ENCODE results near the gene CKMT1A.
"Not testable (repeated sequence)": the region's sequence is repeated elsewhere in the genome, so short reads cannot be mapped to it uniquely, and the experiment has no call there.

The CKMT1A gene

GRCh38 chr15:43693148-43694022 is at the start of gene CKMT1A:
CKMT1A (plus strand) TSS chr15:43693859; CDS start chr15:43694051, 192 bp downstream.
- H3K9ac ChIP-seq (ENCODE audit: low read depth in 1 of 2, low read length in 2 of 2); H3K27me3 ChIP-seq (ENCODE audit: control insufficient read depth in 2 of 2, insufficient read depth in 2 of 2, low read length in 2 of 2); H3K4me1 ChIP-seq (ENCODE audit: control insufficient read depth in 2 of 2, insufficient read depth in 2 of 2, low read length in 2 of 2); H3K27ac ChIP-seq (ENCODE audit: low read depth in 2 of 2, low read length in 2 of 2); H3K4me3 ChIP-seq (ENCODE audit: low read length in 2 of 2); H3K9me3 ChIP-seq (ENCODE audit: control insufficient read depth in 2 of 2, low read length in 2 of 2); H3K36me3 ChIP-seq (ENCODE audit: control insufficient read depth in 2 of 2, insufficient read depth in 2 of 2, low read length in 2 of 2): not testable (repeated sequence)

- no peaks in the 10 kb centered on the region for H3K36me3 ChIP-seq (ENCODE audit: control insufficient read depth in 2 of 2, insufficient read depth in 2 of 2, low read length in 2 of 2)
- H3K4me1 ChIP-seq (ENCODE audit: control insufficient read depth in 2 of 2, insufficient read depth in 2 of 2, low read length in 2 of 2) = no peaks in the 10 kb centered on the region
Measured at GRCh38 chr15:43648649-43649429, 44.8 kb upstream of the CKMT1A start, which contains the start of gene CATSPER2. CATSPER2 (minus strand) TSS chr15:43648844; CDS start chr15:43648061, 783 bp downstream.

DNA sequence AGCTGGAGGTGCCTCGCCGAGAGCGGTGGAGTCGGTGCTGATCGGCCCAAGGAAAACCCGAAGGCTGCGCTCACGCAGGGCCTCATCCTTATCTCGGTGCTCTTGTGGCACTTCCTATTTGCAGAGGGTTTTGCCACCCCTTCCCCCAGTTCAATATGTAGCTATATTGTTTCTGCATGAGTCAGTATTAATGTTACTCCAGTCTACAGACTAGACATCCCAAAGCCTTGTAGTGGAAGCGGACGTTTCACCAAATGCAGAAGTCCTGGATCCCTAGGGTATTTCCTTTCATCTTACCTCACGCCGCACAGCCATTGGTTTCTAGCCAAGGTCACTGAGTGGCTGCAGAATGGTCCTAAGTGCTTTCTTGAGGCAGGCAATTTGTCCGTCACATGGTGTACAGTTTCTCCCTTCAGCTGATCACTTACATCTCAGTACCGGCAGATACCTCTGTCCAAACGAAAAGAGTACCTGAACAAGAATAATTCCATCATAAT is 44.2 kb upstream of the CKMT1A start:
- not testable (repeated sequence) for H3K27me3 ChIP-seq (ENCODE audit: control insufficient read depth in 2 of 2, insufficient read depth in 2 of 2, low read length in 2 of 2); H3K4me1 ChIP-seq (ENCODE audit: control insufficient read depth in 2 of 2, insufficient read depth in 2 of 2, low read length in 2 of 2); H3K27ac ChIP-seq (ENCODE audit: low read depth in 2 of 2, low read length in 2 of 2); H3K9ac ChIP-seq (ENCODE audit: low read depth in 1 of 2, low read length in 2 of 2); H3K36me3 ChIP-seq (ENCODE audit: control insufficient read depth in 2 of 2, insufficient read depth in 2 of 2, low read length in 2 of 2); H3K4me3 ChIP-seq (ENCODE audit: low read length in 2 of 2); H3K9me3 ChIP-seq (ENCODE audit: control insufficient read depth in 2 of 2, low read length in 2 of 2)

More at GRCh38 chr15:43648649-43649429, 44.8 kb upstream of the CKMT1A start, which contains the start of gene CATSPER2:
- Histone ChIP-seq H3K4me3 (ENCODE audit: low read length in 2 of 2) (no peak within 1 kb of the TSS), H3K9me3 (ENCODE audit: control insufficient read depth in 2 of 2, low read length in 2 of 2) (no peaks in the 10 kb centered on the region), H3K9ac (ENCODE audit: low read depth in 1 of 2, low read length in 2 of 2) (no peak within 1 kb of the TSS), H3K27me3 (ENCODE audit: control insufficient read depth in 2 of 2, insufficient read depth in 2 of 2, low read length in 2 of 2) (no peaks in the 10 kb centered on the region), H3K27ac (ENCODE audit: low read depth in 2 of 2, low read length in 2 of 2) (no peak within 1 kb of the TSS)

GRCh38 chr15:43659727-43660126 is 33.9 kb upstream of the CKMT1A start:
- H3K9me3 ChIP-seq (ENCODE audit: control insufficient read depth in 2 of 2, low read length in 2 of 2); H3K4me1 ChIP-seq (ENCODE audit: control insufficient read depth in 2 of 2, insufficient read depth in 2 of 2, low read length in 2 of 2); H3K9ac ChIP-seq (ENCODE audit: low read depth in 1 of 2, low read length in 2 of 2); H3K4me3 ChIP-seq (ENCODE audit: low read length in 2 of 2); H3K27me3 ChIP-seq (ENCODE audit: control insufficient read depth in 2 of 2, insufficient read depth in 2 of 2, low read length in 2 of 2); H3K36me3 ChIP-seq (ENCODE audit: control insufficient read depth in 2 of 2, insufficient read depth in 2 of 2, low read length in 2 of 2); H3K27ac ChIP-seq (ENCODE audit: low read depth in 2 of 2, low read length in 2 of 2): not testable (repeated sequence)

DNA sequence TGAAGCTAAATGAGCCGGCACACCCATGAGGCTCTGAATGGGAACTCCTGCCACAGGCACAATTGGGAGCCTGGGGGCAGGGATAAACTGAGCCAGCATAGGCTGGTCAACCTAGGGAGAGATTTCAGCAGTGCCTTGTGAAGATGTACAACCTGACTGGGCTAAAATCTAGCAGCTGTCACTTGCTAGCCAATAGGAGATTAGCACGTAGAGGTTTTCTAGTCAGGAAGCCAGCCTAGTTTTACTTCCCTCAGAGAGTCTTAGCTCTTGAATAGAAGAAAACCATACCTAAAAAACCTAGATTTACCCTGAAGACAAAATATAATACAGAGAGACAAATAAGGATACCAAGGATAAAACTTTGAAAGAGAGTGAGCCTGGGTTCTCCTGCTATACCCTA is 31.4 kb upstream of the CKMT1A start:
- H3K27ac ChIP-seq (ENCODE audit: low read depth in 2 of 2, low read length in 2 of 2); H3K27me3 ChIP-seq (ENCODE audit: control insufficient read depth in 2 of 2, insufficient read depth in 2 of 2, low read length in 2 of 2); H3K9ac ChIP-seq (ENCODE audit: low read depth in 1 of 2, low read length in 2 of 2): not testable (repeated sequence)

DNA sequence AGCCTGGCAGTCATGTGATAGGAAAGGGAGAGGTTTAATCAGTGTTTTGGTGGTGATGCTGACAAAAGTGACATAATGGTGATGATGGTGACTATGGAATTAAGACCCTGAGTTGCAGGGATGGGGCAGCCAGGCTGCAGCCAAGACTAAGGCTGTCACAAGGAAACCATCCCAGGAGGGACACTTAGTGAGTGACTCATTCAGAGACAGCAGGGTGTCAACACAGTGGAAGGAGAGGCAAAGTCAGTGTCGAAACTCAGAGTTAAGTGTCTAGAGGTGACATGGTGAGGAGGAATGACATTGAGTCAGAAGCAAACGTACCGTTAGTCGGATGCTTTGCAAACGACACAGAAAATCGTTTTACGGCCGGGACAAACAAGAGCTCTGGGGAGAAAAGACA is 30.3 kb upstream of the CKMT1A start:
- not testable (repeated sequence) for H3K36me3 ChIP-seq (ENCODE audit: control insufficient read depth in 2 of 2, insufficient read depth in 2 of 2, low read length in 2 of 2); H3K4me1 ChIP-seq (ENCODE audit: control insufficient read depth in 2 of 2, insufficient read depth in 2 of 2, low read length in 2 of 2); H3K27me3 ChIP-seq (ENCODE audit: control insufficient read depth in 2 of 2, insufficient read depth in 2 of 2, low read length in 2 of 2); H3K9ac ChIP-seq (ENCODE audit: low read depth in 1 of 2, low read length in 2 of 2); H3K4me3 ChIP-seq (ENCODE audit: low read length in 2 of 2); H3K27ac ChIP-seq (ENCODE audit: low read depth in 2 of 2, low read length in 2 of 2); H3K9me3 ChIP-seq (ENCODE audit: control insufficient read depth in 2 of 2, low read length in 2 of 2)

More for the DNA sequence above, 31.4 kb upstream of the CKMT1A start:
- not testable (repeated sequence) for H3K4me1 ChIP-seq (ENCODE audit: control insufficient read depth in 2 of 2, insufficient read depth in 2 of 2, low read length in 2 of 2); H3K36me3 ChIP-seq (ENCODE audit: control insufficient read depth in 2 of 2, insufficient read depth in 2 of 2, low read length in 2 of 2); H3K9me3 ChIP-seq (ENCODE audit: control insufficient read depth in 2 of 2, low read length in 2 of 2); H3K4me3 ChIP-seq (ENCODE audit: low read length in 2 of 2)

- H3K4me1 ChIP-seq (ENCODE audit: control insufficient read depth in 2 of 2, insufficient read depth in 2 of 2, low read length in 2 of 2); H3K9me3 ChIP-seq (ENCODE audit: control insufficient read depth in 2 of 2, low read length in 2 of 2); H3K4me3 ChIP-seq (ENCODE audit: low read length in 2 of 2); H3K36me3 ChIP-seq (ENCODE audit: control insufficient read depth in 2 of 2, insufficient read depth in 2 of 2, low read length in 2 of 2); H3K27me3 ChIP-seq (ENCODE audit: control insufficient read depth in 2 of 2, insufficient read depth in 2 of 2, low read length in 2 of 2); H3K9ac ChIP-seq (ENCODE audit: low read depth in 1 of 2, low read length in 2 of 2); H3K27ac ChIP-seq (ENCODE audit: low read depth in 2 of 2, low read length in 2 of 2): not testable (repeated sequence)
Measured at GRCh38 chr15:43666177-43666576, 27.5 kb upstream of the CKMT1A start.

DNA sequence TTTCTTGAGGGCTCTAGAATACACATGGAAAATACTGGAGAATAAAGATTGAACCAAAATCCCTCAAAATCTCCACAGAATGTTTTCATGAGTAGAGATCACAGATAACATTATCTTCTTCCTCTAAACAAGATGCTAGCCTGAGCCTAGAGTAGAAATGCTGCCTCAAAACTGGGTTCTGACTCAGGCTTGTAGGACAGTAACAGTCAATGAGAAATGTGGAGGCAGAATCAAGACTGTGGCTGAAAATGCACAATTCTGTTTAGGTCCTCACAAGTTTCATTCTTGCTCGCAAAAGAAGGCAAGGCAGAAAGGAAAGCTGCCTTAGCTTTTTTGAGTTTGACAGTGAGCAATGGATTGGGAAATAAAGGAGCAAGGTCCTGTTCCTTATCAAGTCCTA is 19.5 kb upstream of the CKMT1A start:
- H3K4me3 ChIP-seq (ENCODE audit: low read length in 2 of 2); H3K4me1 ChIP-seq (ENCODE audit: control insufficient read depth in 2 of 2, insufficient read depth in 2 of 2, low read length in 2 of 2); H3K27me3 ChIP-seq (ENCODE audit: control insufficient read depth in 2 of 2, insufficient read depth in 2 of 2, low read length in 2 of 2); H3K9ac ChIP-seq (ENCODE audit: low read depth in 1 of 2, low read length in 2 of 2); H3K27ac ChIP-seq (ENCODE audit: low read depth in 2 of 2, low read length in 2 of 2); H3K9me3 ChIP-seq (ENCODE audit: control insufficient read depth in 2 of 2, low read length in 2 of 2); H3K36me3 ChIP-seq (ENCODE audit: control insufficient read depth in 2 of 2, insufficient read depth in 2 of 2, low read length in 2 of 2): not testable (repeated sequence)

DNA sequence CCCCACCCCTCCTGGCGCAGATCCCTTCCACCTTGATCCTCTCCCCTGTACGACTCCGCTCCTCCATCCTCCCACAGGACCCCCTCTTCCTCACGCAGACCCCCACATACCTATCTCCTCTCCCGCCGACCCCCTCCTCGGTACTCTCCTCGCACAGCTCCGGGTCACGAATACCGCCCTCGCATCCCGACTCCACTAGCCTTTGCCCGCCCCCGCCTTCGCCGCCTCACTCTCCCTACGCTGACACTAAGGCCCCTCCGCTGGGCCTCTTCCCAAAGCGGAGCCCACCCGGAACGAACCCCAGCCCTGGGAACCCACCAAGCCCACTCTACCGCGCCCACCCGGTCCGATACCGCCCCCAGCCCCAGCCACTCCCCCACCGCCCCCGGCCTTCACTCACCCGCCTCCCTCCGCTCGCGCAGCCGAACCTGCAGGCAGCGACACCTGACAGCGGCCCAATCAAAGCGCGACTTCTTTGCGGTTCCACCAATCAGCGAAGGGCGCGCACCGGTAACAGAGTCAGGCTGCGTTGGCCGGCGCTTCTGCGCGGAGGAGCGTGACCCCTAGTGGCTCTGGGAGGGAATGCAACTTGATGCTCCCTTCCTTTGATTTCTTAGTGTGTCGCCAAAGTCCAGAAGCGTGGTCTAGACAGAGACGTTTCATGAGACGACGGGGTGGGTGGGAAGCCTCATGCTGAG is 3.9 kb upstream of the CKMT1A start:
- not testable (repeated sequence) for H3K4me3 ChIP-seq (ENCODE audit: low read length in 2 of 2); H3K36me3 ChIP-seq (ENCODE audit: control insufficient read depth in 2 of 2, insufficient read depth in 2 of 2, low read length in 2 of 2); H3K9me3 ChIP-seq (ENCODE audit: control insufficient read depth in 2 of 2, low read length in 2 of 2)

GRCh38 chr15:43692679-43693078 is 980 bp upstream of the CKMT1A start:
- not testable (repeated sequence) for H3K27ac ChIP-seq (ENCODE audit: low read depth in 2 of 2, low read length in 2 of 2); H3K27me3 ChIP-seq (ENCODE audit: control insufficient read depth in 2 of 2, insufficient read depth in 2 of 2, low read length in 2 of 2); H3K4me1 ChIP-seq (ENCODE audit: control insufficient read depth in 2 of 2, insufficient read depth in 2 of 2, low read length in 2 of 2); H3K4me3 ChIP-seq (ENCODE audit: low read length in 2 of 2); H3K9ac ChIP-seq (ENCODE audit: low read depth in 1 of 2, low read length in 2 of 2); H3K36me3 ChIP-seq (ENCODE audit: control insufficient read depth in 2 of 2, insufficient read depth in 2 of 2, low read length in 2 of 2); H3K9me3 ChIP-seq (ENCODE audit: control insufficient read depth in 2 of 2, low read length in 2 of 2)

More for the DNA sequence above, 3.9 kb upstream of the CKMT1A start:
- H3K27me3 ChIP-seq (ENCODE audit: control insufficient read depth in 2 of 2, insufficient read depth in 2 of 2, low read length in 2 of 2); H3K27ac ChIP-seq (ENCODE audit: low read depth in 2 of 2, low read length in 2 of 2); H3K9ac ChIP-seq (ENCODE audit: low read depth in 1 of 2, low read length in 2 of 2); H3K4me1 ChIP-seq (ENCODE audit: control insufficient read depth in 2 of 2, insufficient read depth in 2 of 2, low read length in 2 of 2): not testable (repeated sequence)
